C4-2B (cell line): Measurements from ENCODE around the gene AKAIN1.

Source experiments
- H3K27ac ChIP-seq: fragments of 450-650 bp; 2 replicates; pipeline ENCODE4 v1.5.1; 2017
- ZFX ChIP-seq: fragments of 450-650 bp; IDR thresholded peaks from 2 replicates; pipeline ENCODE4 v1.6.1; 2017
- TF ChIP-seq, protein P1 (sequence below): fragments of 450-650 bp; conservative IDR thresholded peaks from 2 replicates; pipeline ENCODE4 v1.5.1; 2017; ENCODE audit warnings: mild to moderate bottlenecking

Gene AKAIN1

DNA sequence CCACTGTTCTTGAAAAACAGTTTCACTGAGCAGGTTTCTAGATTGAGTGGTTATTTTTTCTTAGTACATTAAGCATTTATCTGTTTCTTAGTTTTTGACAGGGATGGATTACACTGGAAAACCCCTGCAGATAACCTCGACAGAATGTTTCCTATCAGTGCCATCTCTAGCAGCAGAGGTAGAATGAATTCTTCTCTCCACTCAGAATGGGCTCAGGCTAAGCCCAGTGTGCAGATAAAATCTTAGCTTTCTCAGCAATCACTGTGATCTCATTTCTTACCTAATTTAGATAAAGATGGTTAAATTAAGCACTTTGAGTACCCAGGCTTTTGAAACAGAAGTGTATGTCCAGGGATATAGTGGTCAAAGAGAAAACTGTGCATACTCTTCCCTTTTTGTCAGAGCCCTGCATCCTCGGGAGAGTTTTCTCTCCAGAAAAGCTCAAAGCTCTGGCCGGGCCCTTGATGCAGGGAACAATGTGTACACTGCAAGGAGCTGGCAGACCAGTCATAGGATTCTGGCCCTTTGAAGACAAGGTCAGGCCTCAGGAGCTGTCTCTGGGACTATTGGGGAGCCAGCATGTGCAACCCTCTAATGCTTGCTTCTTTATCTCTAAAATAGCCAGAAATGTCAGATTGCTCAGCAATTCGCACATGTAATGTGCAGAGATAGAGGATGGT, 10.6 kb upstream of the AKAIN1 start:
- no peak for TF ChIP-seq ZFX
- TF ChIP-seq, protein P1, sequence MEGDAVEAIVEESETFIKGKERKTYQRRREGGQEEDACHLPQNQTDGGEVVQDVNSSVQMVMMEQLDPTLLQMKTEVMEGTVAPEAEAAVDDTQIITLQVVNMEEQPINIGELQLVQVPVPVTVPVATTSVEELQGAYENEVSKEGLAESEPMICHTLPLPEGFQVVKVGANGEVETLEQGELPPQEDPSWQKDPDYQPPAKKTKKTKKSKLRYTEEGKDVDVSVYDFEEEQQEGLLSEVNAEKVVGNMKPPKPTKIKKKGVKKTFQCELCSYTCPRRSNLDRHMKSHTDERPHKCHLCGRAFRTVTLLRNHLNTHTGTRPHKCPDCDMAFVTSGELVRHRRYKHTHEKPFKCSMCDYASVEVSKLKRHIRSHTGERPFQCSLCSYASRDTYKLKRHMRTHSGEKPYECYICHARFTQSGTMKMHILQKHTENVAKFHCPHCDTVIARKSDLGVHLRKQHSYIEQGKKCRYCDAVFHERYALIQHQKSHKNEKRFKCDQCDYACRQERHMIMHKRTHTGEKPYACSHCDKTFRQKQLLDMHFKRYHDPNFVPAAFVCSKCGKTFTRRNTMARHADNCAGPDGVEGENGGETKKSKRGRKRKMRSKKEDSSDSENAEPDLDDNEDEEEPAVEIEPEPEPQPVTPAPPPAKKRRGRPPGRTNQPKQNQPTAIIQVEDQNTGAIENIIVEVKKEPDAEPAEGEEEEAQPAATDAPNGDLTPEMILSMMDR = no peak
- H3K27ac ChIP-seq = no peak overlapping the region

DNA sequence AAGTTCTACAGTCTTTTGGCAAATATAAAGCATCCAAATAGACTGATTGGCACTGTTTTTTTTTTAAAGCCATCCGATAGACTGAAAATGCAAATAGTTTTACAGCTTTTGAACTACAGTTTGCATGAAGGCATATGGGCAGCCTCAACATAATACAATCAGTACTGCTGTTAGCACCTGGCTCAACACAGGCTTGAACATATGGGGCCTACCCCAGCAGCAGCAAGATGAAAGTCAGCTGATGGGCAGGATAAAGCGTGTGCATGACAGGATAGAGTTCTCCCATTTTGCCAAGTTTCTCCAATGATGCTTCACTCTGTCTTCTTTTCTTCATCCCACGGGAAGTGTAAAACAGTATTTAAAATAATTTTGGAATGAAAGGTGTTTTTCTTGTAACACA, 1.3 kb upstream of the AKAIN1 start:
- H3K27ac ChIP-seq = no peak overlapping the region
- TF ChIP-seq, protein P1 = no peak
- no peak for TF ChIP-seq ZFX

DNA sequence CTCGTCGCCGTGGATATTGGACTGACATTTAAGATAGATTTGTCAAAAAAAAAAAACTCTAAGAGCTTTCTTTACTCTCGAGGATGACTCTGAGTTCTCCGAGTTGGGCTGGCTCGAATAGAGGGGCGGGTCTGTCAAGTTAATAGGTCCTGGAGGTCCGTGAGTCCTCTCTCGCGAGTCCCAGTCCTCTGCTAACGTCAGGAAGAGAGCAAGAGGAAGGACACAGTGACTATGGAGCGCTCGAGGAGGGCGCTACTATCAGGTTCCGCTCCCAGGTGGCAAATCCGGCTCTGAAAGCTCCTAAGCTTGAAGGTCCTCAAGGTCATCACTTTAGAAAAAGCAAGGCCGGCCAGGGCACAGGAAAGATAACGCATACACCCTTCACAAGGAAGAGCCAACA, 404 bp upstream of the AKAIN1 start:
- no peak for TF ChIP-seq ZFX
- TF ChIP-seq, protein P1 = no peak
- no peak overlapping the region for H3K27ac ChIP-seq

DNA sequence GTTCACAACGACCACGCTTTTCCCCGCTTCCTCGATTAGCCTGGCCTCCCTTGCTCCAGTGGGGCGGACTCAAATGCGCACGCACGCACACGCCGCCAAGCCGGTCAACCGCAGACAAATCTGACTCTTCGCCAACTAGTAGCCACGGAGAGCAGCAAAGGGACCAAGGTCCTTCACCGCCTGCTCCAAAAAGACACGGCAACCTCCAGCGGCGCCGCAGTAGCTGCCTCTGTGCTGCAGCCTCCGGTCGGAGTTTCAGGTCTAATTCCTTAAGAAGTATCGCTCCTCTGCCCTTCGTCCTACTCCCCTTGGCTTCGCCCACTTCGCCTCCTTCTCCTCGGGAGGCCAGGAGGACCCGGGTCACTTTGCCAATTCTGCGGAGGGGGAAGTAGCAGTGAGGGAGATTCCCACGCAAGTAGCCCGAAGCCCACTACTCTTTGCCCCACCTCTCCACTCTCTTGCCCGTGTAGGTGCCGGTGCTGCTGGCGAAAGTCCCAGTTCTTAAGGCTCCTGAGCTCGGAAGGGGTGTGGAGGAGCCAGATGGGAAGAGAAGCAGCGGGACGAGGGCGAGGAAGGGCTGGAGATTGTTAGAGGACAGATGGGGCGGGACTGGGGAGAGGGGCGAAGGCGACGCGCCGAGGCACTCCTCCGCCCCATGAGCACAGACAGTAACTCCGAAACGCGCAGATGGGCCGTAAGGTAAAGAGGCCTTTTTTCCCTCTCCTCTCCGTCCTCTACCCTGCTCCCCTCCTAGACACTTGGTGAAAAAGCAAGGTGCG, 615 bp downstream of the AKAIN1 start:
- TF ChIP-seq, protein P1 = no peak
- no peak for TF ChIP-seq ZFX
- H3K27ac ChIP-seq = no peak overlapping the region

DNA sequence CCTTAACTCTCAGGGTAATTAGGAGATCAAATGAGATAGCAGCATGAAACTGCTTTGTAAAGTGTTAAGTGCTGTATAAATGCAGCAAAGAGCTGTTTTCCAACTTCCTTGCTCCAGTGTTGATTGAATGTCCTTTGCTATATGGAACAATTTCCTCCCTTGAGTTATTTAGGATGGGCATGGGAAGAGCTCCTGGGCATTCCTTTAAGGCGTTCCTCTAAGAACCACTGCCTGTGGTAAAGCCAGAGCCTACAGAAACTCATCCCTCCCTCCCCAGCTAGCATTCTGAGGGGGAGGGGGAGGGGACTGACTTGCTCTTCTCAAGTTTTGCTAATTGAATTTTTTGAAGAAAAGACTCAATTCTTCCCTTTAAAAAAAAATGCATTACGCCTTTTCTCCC, 1.4 kb downstream of the AKAIN1 start:
- TF ChIP-seq, protein P1 = no peak
- no peak for TF ChIP-seq ZFX
- H3K27ac ChIP-seq = no peak overlapping the region

DNA sequence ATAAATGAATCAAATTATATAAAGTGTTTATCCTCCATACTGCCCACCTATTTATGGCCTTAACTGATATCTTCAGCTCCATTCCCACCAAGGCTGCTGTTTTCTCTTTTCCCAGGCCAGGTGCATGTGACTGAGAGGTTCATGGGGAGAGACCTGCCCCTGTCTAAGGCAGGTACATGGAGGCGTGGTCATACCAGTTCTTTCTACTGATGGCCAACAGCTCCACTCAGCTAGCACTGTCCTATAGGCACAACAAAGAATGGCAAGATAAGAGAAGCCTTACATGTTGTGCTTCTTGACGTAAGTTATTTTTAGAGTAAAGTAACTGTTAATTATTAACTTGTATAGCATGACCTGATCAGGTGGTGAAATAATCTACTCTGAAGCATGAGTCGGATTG, 16.8 kb downstream of the AKAIN1 start:
- no peak for TF ChIP-seq ZFX
- TF ChIP-seq, protein P1 = no peak
- H3K27ac ChIP-seq = no peak overlapping the region

DNA sequence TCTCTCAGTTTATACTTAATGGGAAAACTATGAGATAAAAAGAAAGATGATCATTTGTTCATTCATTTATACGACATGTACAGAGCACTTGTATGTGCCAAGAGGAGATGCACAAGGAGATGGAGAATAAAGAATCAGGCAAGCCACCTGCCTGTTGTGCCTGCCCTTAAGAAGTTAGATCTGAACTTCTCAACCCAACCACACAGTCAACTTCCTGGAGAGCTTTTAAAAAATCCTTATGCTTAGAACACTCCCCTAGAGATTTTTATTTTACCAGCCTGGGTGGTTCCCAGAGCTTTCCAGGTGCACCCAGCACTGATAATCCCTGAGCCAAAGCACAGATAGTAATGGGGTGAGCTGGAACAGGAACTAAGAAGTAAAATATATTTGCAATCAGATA, 18.5 kb downstream of the AKAIN1 start:
- TF ChIP-seq ZFX = no peak
- TF ChIP-seq, protein P1 = no peak
- H3K27ac ChIP-seq = no peak overlapping the region
